ENCODE measurements around the gene PRTFDC1. TPM values are rescaled to one million over a fixed set of nuclear protein-coding genes. Genes with fewer than 3 reads are reported as not detected.
A peak's percentile ranks its signal among the peaks of the same experiment; 100 is the strongest.

PRTFDC1 gene
- total RNA-seq, 1 experiment from 2014 or later = not detected

GRCh38 chr10:24816868-24817396 is 135.5 kb downstream of the PRTFDC1 start:
- no peak for ATAC-seq

DNA sequence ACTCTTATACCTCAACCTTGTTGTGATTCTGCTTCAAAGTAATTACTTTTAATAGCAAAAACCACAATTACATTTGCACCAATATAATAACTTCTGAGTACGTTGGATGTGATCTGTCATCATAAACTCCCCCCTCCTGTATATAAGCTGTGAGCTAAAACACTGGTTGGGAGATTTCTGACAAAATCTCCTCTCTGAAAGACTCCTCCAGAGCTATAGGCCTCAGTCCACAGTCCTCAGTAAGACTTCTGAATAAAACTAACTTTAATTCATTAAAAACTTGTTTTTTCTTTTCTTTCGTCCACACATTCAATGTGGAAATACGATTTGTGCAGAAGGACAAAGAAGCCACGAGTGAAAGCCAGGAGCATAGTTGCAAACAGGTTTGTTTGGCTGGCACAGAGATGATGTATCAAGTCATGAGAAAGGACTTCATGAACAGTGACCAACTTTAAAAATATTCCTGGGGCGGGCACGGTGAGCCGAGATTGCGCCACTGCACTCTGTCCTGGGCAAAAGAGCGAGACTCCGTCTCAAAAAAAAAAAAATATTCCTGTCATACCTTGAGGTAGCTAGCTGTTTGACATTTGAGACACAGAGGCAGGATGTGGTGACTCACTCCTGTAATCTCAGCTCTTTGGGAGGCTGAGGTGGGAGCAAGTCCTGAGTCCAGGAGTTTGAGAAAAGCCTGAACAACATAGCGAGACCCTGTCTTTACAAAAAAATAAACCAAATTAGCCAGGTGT is 137.7 kb downstream of the PRTFDC1 start:
- Histone ChIP-seq H3K4me1 (ENCODE audit: control insufficient read depth in 1 of 2, insufficient read depth in 2 of 2, low read length in 2 of 2) (peaks cover 12 to 22% of the 10 kb centered on the region in 2 experiments; a peak in 3 of 4 replicates), H2AFZ (ENCODE audit: low read depth, low read length, poor library complexity, severe bottlenecking) (peak overlapping the region; percentile 100), H3K4me3 (replicated peaks in 1 of 2; ENCODE audit: low read depth in 1 of 2, low read length in 2 of 2) (peak overlapping the region in 1 of 2 experiments; percentile 32; a peak in 3 of 4 replicates), H3K36me3 (ENCODE audit: control insufficient read depth in 1 of 2, insufficient read depth in 2 of 2, low read length in 2 of 2) (no peaks in the 10 kb centered on the region), H3K9me2 (ENCODE audit: insufficient read depth) (no peaks in the 10 kb centered on the region), H3K9me3 (ENCODE audit: control insufficient read depth in 1 of 2, insufficient read depth in 1 of 2, low read depth in 1 of 2, low read length in 2 of 2) (no peaks in the 10 kb centered on the region), H3K9ac (ENCODE audit: low read length) (peak overlapping the region; percentile 38), H3K27me3 (ENCODE audit: insufficient read depth, low read length) (no peaks in the 10 kb centered on the region), H3K27ac (ENCODE audit: low read depth, low read length) (peak overlapping the region; percentile 39; the same call in 1 of the 2 replicates), H3K79me2 (ENCODE audit: insufficient read depth, low read length) (no peaks in the 10 kb centered on the region), H3K4me2 (ENCODE audit: low read length) (peak overlapping the region; percentile 52), H4K20me1 (ENCODE audit: insufficient read depth) (no peaks in the 10 kb centered on the region)
- DNase-seq (ENCODE audit: low read depth, low spot score) (peak; percentile 54), ATAC-seq (peak; percentile 89)
- BruUV-seq (replicated peaks) = no TSS peak
- intact Hi-C loops (cut with micrococcal nuclease) = loop anchor here (1.0 kb wide), 1 partner anchor 90 kb away; no protein-coding TSS in a partner anchor
- ChIA-PET POLR2A (no interaction called here), CTCF (no interaction called here), RAD21 (ENCODE audit: low non-redundant PET in 1 of 2, low total read pairs in 2 of 2, uncharacterized antibody in 2 of 2, unreplicated experiment in 2 of 2) (interaction anchor here in 1 of 2 experiments (1.2 kb wide), 1 partner anchor 130 kb away, joined by 5 read pairs; no protein-coding TSS in a partner anchor)
- TF ChIP-seq FOSL1 (IDR thresholded peaks at IDR 0.05; ENCODE audit: low read depth) = peak; percentile 82
- peak; percentile 27; the same call in 1 of the 2 replicates for TF ChIP-seq POLR2AphosphoS5 (IDR thresholded peaks at IDR 0.05; ENCODE audit: low read depth, low read length)
- TF ChIP-seq CEBPB (IDR thresholded peaks at IDR 0.05; ENCODE audit: low read depth) = peak; percentile 96
- TF ChIP-seq, protein P1, sequence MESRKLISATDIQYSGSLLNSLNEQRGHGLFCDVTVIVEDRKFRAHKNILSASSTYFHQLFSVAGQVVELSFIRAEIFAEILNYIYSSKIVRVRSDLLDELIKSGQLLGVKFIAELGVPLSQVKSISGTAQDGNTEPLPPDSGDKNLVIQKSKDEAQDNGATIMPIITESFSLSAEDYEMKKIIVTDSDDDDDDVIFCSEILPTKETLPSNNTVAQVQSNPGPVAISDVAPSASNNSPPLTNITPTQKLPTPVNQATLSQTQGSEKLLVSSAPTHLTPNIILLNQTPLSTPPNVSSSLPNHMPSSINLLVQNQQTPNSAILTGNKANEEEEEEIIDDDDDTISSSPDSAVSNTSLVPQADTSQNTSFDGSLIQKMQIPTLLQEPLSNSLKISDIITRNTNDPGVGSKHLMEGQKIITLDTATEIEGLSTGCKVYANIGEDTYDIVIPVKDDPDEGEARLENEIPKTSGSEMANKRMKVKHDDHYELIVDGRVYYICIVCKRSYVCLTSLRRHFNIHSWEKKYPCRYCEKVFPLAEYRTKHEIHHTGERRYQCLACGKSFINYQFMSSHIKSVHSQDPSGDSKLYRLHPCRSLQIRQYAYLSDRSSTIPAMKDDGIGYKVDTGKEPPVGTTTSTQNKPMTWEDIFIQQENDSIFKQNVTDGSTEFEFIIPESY (IDR thresholded peaks at IDR 0.05; ENCODE audit: extremely low read depth, insufficient replicate concordance, low read length) = no peak
- TF ChIP-seq EZH2phosphoT487 (IDR thresholded peaks at IDR 0.05; ENCODE audit: borderline replicate concordance) = no peak
- TF ChIP-seq ZFX (IDR thresholded peaks at IDR 0.05) = no peak; the same call in 1 of the 2 replicates
- no peak for TF ChIP-seq EGR1 (IDR thresholded peaks at IDR 0.05; ENCODE audit: low read depth)
- TF ChIP-seq ATF3 (IDR thresholded peaks at IDR 0.05) = no peak
- TF ChIP-seq CBX3 (IDR thresholded peaks at IDR 0.05; ENCODE audit: low read depth) = peak; percentile 92
- TF ChIP-seq MAX (IDR thresholded peaks at IDR 0.05) = peak; percentile 43; the same call in 1 of the 2 replicates
- TF ChIP-seq ELF1 (IDR thresholded peaks at IDR 0.05; ENCODE audit: borderline replicate concordance, low read depth) = no peak
- no peak for TF ChIP-seq ZNF274 (IDR thresholded peaks at IDR 0.05; ENCODE audit: low read depth, low read length)
- peak; percentile 83 for TF ChIP-seq JUND (IDR thresholded peaks at IDR 0.05)
- TF ChIP-seq POLR2A (IDR thresholded peaks at IDR 0.05; ENCODE audit: borderline replicate concordance, extremely low read depth, insufficient read depth, insufficient read length) = no peak
- no peak for TF ChIP-seq TCF7L2 (IDR thresholded peaks at IDR 0.05; ENCODE audit: borderline replicate concordance, extremely low read depth, insufficient read depth, insufficient read length)
- peak; percentile 70 for TF ChIP-seq SP1 (IDR thresholded peaks at IDR 0.05; ENCODE audit: low read depth)

More at GRCh38 chr10:24816868-24817396, 135.5 kb downstream of the PRTFDC1 start:
- no peaks in the 10 kb centered on the region for H3K36me3 ChIP-seq (ENCODE audit: control insufficient read depth in 1 of 2, insufficient read depth in 2 of 2, low read length in 2 of 2)
- BruUV-seq (replicated peaks) = no TSS peak
- H2AFZ ChIP-seq (ENCODE audit: low read depth, low read length, poor library complexity, severe bottlenecking) = no peak overlapping the region
- no peak for TF ChIP-seq ATF3 (IDR thresholded peaks at IDR 0.05)
- H3K79me2 ChIP-seq (ENCODE audit: insufficient read depth, low read length) = no peaks in the 10 kb centered on the region
- no peak overlapping the region for H3K9ac ChIP-seq (ENCODE audit: low read length)
- H3K4me2 ChIP-seq (ENCODE audit: low read length) = no peak overlapping the region
- H3K27ac ChIP-seq (ENCODE audit: low read depth, low read length) = no peak overlapping the region
- ChIA-PET POLR2A (no interaction called here), RAD21 (ENCODE audit: low non-redundant PET in 1 of 2, low total read pairs in 2 of 2, uncharacterized antibody in 2 of 2, unreplicated experiment in 2 of 2) (no interaction called here), CTCF (no interaction called here)
- H3K4me3 ChIP-seq (replicated peaks in 1 of 2; ENCODE audit: low read depth in 1 of 2, low read length in 2 of 2) = no peak overlapping the region
- intact Hi-C loops (cut with micrococcal nuclease) = no loop called here
- no peaks in the 10 kb centered on the region for H4K20me1 ChIP-seq (ENCODE audit: insufficient read depth)
- no peak for DNase-seq (ENCODE audit: low read depth, low spot score)
- peaks cover 9 to 37% of the 10 kb centered on the region in 2 experiments; a peak in 3 of 4 replicates for H3K4me1 ChIP-seq (ENCODE audit: control insufficient read depth in 1 of 2, insufficient read depth in 2 of 2, low read length in 2 of 2)
- no peaks in the 10 kb centered on the region for H3K9me2 ChIP-seq (ENCODE audit: insufficient read depth)
- no peaks in the 10 kb centered on the region for H3K27me3 ChIP-seq (ENCODE audit: insufficient read depth, low read length)
- no peaks in the 10 kb centered on the region for H3K9me3 ChIP-seq (ENCODE audit: control insufficient read depth in 1 of 2, insufficient read depth in 1 of 2, low read depth in 1 of 2, low read length in 2 of 2)

Measured in HCT116 (cell line).